Activated CD8-positive, alpha-beta memory T cell treated with anti-CD3 and anti-CD28 coated beads for 24 hours (primary cell): ENCODE results near the gene ARHGAP23.
"Not testable (repeated sequence)": the region's sequence is repeated elsewhere in the genome, so short reads cannot be mapped to it uniquely, and the experiment has no call there.

Experiments
- DNase-seq: peaks from one replicate; pipeline ENCODE4 v3.0.0-alpha.2; 2020

Gene ARHGAP23

GRCh38 chr17:38492067-38493040, 64.1 kb downstream of the ARHGAP23 start:
- DNase-seq = peak; percentile 97

- DNase-seq = not testable (repeated sequence)
These were observed 65.9 kb downstream of the ARHGAP23 start for GRCh38 chr17:38494152-38494551.

- not testable (repeated sequence) for DNase-seq
These were observed 69.4 kb downstream of the ARHGAP23 start for GRCh38 chr17:38497656-38498055.

GRCh38 chr17:38498353-38498752, 70.1 kb downstream of the ARHGAP23 start:
- no peak for DNase-seq

DNA sequence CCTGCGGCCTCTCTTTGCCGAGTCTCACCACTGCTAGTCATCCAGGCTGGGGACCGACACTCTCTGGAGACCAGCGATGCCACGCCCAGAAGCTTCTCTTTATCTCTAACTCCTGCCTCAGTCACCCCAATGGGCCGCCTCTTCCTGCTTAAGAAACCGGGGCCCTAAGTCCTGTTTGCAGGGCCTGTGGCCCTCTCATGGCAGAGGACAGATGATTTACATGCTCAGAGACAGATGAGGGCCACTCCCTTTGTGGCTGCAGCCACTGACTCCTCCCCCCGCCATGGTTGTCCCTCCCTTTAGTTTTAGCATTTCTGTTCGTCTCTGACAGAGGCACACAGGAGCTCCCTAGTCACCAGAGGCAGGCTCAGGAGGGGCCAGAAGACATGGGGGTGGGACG, 71.0 kb downstream of the ARHGAP23 start:
- not testable (repeated sequence) for DNase-seq

DNA sequence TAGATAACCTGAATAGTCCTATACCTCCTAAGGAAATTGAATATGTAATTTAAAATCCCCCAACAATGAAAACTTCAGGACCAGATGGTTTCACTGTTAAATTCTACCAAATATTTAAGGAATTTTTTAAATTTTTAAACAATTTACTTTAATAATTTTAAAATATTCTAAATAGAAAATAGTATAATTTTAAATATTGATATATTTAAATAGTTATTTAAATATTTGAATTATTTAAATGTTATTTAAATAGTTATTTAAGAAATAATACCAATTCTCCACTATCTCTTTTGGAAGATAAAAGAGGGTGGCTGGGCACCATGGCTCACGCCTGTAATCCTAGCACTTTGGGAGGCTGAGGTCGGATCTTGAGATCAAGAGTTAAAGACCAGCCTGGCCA, 73.5 kb downstream of the ARHGAP23 start:
- not testable (repeated sequence) for DNase-seq

DNA sequence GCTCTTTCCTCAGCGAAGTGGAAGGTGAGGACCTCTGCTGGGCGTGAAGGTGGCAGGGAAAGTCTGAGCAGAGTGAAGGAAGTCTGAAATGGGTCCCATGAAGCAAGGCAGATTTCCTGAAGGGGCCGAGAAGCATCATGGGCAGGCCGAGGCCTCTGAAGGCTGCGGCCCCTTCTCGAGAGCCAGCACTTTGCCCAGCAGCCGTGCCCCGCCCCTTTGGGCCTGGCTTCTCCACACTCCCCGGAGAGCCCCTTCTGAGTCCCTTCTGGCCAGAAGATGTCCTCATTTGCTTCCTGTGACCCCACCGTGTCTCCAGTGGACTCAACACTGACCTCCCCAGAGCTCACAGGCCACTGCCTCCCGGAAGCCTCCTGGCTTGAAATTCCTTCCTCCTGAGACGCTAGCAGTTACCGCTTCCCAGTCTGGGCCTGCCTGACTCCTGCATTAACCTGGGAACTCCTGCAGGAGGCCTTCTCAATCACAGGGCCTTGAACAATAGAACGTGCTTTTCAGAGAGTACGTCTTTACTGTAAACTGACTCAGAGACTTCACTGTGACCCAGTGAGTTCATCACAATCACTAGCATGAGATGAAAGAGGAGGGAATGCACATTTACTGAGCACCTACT, 75.1 kb downstream of the ARHGAP23 start:
- DNase-seq = not testable (repeated sequence)

DNA sequence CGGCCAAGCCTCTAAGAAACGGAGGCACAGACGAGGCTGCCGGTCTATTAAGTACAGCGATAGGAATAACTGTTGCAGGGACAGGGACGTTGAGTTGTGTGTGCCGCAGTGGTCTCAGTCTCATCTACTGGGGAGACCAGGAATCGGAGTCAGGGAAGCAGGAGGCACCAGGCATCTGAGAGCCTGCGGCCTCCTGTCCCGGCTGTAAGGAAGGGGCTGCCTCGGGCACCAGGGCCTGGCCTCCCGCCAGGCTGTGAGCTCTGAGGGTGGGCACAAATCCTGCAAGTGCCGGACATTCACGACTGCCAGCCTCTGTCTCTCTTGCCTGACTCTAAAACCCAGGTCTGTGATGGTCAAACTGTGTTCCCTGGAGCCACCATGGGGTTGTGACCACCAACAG, 76.0 kb downstream of the ARHGAP23 start:
- no peak for DNase-seq

DNA sequence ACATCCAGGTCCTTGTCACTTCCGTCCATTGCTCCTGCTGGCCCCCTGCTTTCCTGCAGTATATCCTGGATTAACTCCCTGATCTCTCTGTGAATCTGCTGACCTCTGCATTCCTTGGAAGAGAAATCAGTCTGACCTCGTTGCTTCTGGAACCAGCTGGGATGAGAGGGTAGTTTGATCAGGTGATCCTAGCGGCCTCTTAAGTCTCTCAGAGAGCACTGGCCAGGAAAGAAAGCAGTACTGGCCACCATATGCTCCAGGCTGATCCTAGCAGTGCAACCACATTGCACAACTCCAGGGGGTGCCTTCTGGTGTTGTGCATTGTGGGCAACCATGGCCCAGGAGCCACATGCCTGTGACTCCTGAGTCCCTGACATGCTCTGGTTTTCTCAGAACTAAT, 79.2 kb downstream of the ARHGAP23 start:
- DNase-seq = no peak

GRCh38 chr17:38507921-38508569, 79.8 kb downstream of the ARHGAP23 start:
- no peak for DNase-seq

DNA sequence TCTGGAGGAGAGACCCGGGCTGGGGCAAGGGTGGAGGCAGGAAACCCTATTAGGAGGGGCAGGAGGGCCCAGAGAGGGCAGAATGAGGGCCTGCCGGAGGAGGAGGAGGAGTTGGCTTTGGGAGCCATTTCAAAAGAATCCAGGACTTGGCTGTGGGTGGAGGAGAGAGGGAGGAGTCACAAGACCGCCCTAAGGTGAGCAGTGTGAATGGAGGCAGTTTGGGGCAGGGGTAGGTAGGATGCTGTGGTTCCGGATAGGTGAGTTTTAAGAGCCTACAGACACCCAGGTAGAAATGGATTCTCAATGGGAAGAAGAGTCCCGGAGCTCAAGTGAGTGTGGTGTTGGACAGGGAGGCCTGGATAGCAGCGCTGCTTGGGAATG, 80.3 kb downstream of the ARHGAP23 start:
- no peak for DNase-seq

DNA sequence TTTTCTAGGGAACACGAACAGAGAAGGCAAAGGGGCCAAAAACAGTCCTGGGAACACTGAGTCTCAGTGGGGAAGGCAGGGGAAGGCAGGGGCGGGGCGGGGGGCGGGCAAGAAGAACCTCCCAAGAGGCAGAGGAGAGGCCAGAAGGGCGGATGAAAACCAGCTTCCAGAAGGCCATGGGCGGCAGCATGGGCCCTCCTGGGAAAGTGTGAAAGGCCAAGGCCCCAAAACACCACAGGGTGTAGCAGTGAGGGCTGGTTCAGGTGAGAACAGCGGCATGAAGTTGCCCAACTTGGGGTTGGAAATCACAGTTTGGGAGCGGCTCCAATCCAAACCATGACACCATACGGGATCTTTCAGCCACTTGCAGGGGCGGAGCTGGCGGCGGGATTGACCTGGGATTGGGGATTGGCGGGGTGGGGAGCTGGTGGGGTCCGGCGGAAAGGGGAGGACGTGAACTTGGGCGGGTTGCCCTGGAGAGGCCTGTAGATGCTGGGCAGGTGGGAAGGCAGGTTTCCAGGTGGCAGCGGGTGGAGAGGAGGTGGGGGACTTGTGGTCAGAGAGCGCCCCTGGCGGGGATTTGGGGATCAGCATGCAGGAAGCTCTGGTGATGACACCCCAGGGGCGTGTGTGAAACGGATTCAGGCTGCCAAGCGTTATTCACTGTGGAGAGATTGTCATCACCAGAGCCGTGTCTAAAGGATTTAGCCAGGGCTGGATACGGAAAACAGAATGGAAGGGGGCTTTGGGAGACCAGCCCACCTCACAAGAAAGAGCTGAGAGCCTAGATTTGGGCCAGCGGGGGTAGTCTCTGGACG, 80.9 kb downstream of the ARHGAP23 start:
- DNase-seq = peak; percentile 86

DNA sequence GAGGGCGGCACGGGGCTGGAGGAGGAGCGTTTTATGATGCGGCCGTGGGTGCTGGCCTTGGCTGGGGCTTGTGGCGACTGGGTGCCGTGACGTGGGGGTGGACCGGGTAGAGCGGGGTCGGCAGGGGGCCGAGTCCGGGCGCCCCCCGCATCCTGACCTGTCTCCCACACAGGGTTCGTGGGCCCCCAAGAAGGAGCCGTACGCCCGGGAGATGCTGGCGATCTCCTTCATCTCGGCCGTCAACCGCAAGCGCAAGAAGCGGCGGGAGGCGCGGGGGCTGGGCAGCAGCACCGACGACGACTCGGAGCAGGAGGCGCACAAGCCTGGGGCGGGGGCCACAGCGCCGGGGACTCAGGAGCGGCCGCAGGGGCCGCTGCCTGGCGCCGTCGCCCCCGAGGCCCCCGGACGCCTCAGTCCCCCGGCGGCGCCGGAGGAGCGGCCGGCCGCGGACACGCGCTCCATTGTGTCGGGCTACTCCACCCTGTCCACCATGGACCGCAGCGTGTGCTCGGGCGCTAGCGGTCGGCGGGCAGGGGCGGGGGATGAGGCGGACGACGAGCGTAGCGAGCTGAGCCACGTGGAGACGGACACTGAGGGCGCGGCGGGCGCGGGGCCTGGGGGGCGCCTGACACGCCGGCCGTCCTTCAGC, 81.6 kb downstream of the ARHGAP23 start:
- no peak for DNase-seq

- DNase-seq = no peak
These were observed 82.3 kb downstream of the ARHGAP23 start for GRCh38 chr17:38510421-38511149.

DNA sequence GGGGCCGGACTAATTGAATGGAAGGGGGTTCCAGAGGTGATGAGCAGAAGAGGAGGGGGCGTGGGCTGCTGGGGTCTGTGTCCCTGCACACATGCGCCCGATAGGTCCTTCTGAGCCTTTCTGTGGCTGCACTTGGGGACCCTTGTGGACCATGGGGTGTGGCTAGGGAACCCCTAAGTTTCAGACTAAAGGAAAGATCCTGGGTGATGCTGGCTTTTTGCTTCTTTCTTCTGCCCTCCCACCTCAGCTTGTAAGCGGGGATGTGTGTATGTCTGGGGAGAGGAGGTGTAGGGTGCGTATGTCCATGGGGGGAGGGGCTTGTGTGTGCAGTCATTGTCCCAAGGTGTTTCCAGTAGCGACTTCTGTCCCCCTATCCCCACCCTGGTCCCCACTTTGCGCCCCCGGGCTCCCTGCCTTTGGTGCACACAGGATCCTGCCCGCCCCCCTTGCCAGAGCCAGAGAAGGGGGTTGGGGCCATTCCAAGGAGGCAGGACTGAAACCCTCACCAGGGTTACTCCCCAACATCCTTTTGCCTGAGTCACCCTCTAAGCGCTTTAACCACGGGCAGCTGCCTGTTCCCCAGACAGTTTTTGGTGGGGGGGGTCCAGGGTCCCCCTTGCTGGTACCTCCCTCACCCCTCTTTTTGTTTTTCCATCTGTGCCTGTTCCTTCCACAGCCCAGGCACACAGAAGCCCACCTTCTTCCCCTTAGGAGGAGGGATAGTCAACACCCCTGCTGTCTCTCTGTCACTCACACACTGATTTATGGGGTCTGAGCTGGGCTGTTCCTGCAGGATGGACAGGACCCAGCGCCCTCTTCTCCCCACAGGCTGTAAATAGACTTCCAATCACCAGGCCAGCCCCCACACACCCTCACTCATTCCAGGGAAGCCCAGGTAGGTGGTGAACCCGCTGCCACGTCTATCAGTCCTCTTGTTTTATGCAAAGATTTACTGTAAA, 83.2 kb downstream of the ARHGAP23 start:
- DNase-seq = no peak

GRCh38 chr17:38512473-38513058, 84.3 kb downstream of the ARHGAP23 start:
- no peak for DNase-seq

DNA sequence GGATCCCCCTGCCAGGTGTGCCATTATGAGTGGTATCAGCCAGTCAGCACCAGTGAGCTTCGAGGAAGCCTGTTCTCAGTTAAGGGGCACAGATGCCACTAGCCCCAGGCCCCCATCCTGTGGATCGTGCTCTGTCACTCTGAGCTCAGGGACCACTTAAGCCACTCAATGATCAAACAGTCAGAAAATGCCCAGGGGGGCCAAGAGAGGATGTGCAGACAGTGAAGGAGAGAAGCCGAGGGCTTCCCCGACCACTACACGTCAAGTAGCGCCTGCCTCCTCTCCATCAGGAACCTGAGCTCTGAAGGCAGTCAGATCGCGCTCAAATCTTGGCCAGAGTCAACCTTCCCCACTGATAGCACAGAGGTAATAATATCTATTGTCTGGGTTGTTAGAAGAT, 98.3 kb downstream of the ARHGAP23 start:
- not testable (repeated sequence) for DNase-seq

DNA sequence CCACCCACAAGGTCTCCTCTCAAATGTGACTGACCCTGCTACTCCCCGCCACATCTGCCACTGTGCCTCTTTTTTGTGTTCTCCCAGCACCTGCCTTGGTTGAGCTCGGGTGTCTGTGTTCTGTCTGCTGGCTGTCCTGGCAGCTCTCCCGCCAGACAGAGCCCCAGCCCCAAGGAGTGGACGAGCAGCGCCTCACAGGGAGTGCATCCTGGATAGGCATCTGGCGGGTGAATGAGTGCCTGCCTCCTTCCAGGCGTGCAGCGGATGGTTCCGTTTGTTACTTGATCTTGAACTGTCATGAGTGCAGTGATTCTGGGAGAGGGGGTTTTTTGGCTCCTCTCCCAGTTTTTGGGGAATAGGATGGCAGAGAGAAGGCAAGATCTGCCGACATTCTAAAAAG, 99.9 kb downstream of the ARHGAP23 start:
- not testable (repeated sequence) for DNase-seq

GRCh38 chr17:38530856-38531255, 102.6 kb downstream of the ARHGAP23 start:
- DNase-seq = not testable (repeated sequence)

GRCh38 chr17:38531761-38532160, 103.5 kb downstream of the ARHGAP23 start:
- DNase-seq = not testable (repeated sequence)
